AG04449 (cell line): ENCODE measurements around the gene HAND2.

ENCODE experiments used
- CTCF ChIA-PET: fragments of 350-600 bp; formaldehyde crosslinking; extraction: SDS; loops from one replicate; lab custom pipeline; 2021; ENCODE audit warnings: antibody characterized with exemption; lab: Yijun Ruan, JAX
- POLR2A ChIA-PET: fragments of 400-600, 350-600 bp; formaldehyde crosslinking; extraction: SDS; loops from one replicate; lab custom pipeline; 2020; ENCODE audit warnings: antibody characterized with exemption, inconsistent platforms; lab: Yijun Ruan, JAX
- DNase-seq: peaks from one replicate; pipeline ENCODE4 v3.0.0-alpha.2; 2010; ENCODE audit warnings: low read depth, low spot score
- H3K4me3 ChIP-seq: 2 replicates; pipeline ENCODE4 v1.5.1; 2011; ENCODE audit warnings: low read depth, mild to moderate bottlenecking, control low read depth, low read length
- TF ChIP-seq, protein P1 (sequence below): IDR thresholded peaks from one replicate; pipeline ENCODE4 v1.5.1; 2011; ENCODE audit warnings: mild to moderate bottlenecking, moderate library complexity, low read length, control low read depth, inconsistent platforms; ENCODE audit not compliant: insufficient read depth; ENCODE audit errors: missing control alignments

Gene HAND2

DNA sequence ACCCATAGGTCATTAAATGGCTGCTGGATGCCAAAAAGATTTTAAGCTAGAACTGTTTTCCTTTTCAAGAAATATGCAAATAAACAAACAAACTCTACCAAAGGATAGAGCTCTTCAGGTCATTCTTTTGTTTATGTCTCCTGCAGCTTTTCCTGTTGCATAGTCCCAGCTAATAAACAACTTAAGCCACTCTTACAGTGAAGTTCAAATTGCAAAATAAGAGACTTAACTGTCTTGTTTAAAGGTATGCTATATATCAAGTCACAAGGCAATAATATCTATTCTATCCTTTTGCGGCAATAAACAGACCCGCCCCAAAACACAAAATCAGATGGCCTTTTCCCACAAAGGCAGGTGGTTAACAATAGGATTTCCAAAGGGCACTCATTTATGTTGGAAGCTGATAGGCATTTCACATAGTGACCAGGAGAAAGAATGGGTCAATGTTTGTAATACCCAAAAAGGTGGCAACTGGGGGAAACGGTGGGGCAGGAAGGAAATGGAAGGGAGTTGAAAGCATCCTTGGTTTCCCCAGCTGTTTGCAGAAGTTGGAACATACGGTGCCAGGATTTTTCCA lies 15.3 kb downstream of the HAND2 start:
- ChIA-PET POLR2A (interaction anchor here (1.9 kb wide), 1 partner anchor 89 kb away, joined by 4 read pairs; no protein-coding TSS in a partner anchor), CTCF (interaction anchor here (1.0 to 1.1 kb wide), 2 partner anchors 9 to 13 kb away, joined by 3 read pairs; no protein-coding TSS in a partner anchor)
- TF ChIP-seq, protein P1, sequence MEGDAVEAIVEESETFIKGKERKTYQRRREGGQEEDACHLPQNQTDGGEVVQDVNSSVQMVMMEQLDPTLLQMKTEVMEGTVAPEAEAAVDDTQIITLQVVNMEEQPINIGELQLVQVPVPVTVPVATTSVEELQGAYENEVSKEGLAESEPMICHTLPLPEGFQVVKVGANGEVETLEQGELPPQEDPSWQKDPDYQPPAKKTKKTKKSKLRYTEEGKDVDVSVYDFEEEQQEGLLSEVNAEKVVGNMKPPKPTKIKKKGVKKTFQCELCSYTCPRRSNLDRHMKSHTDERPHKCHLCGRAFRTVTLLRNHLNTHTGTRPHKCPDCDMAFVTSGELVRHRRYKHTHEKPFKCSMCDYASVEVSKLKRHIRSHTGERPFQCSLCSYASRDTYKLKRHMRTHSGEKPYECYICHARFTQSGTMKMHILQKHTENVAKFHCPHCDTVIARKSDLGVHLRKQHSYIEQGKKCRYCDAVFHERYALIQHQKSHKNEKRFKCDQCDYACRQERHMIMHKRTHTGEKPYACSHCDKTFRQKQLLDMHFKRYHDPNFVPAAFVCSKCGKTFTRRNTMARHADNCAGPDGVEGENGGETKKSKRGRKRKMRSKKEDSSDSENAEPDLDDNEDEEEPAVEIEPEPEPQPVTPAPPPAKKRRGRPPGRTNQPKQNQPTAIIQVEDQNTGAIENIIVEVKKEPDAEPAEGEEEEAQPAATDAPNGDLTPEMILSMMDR = no peak
- H3K4me3 ChIP-seq = no peak overlapping the region
- no peak for DNase-seq

DNA sequence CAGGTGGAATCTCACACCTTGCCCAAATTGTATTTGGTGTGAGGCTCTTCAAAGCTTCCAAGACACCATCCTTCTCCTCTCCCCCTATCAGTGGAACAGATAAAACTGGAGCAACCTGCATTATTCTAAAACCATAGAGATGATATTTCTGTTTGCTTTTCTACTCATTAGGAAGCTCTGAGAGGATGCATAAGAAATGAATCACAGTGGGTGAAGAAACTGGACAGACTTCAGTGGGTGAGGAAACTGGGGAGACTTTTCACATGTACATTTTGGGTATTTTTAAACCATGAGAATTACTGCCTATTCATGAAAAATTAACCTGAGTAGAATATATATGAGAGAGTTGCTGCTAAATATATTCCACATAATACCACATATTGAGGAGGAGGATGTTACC lies 16.4 kb downstream of the HAND2 start:
- no peak overlapping the region for H3K4me3 ChIP-seq
- DNase-seq = no peak
- ChIA-PET CTCF (interaction anchor here (1.0 to 1.1 kb wide), 3 partner anchors 14 to 93 kb away, joined by 3 read pairs; no protein-coding TSS in a partner anchor), POLR2A (interaction anchor here (1.9 kb wide), 1 partner anchor 88 kb away, joined by 4 read pairs; no protein-coding TSS in a partner anchor)
- TF ChIP-seq, protein P1 = no peak

DNA sequence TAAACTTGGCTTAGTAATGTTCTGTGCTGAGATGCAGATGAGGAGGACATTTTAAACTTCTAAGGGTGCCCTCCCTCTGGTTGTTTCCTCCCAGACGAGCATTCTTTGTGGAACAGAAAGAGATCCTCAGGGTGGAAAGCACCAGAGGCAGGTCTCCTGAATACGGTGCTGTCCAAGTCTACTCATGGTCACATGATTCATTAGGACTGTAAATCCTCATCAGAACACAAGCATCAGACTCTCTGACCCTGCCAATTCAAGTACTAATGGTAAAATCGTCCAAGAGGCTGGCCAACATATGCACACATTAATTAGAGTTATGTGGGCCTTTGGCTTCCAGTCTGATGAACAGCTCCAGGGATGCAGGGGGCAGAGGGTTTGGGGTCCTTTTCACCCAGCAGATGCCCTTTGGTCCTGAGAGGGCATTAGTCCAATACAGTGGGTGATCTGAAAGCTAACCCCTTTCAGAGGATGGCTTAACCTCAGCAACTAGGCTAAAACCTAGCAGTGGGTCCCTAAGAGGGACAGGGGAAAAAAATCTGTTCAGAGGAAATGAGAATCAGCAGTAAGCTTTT lies 18.2 kb downstream of the HAND2 start:
- H3K4me3 ChIP-seq = no peak overlapping the region
- TF ChIP-seq, protein P1 = no peak
- no peak for DNase-seq
- POLR2A ChIA-PET = no interaction called here
- CTCF ChIA-PET = interaction anchor here (1.4 to 3.4 kb wide), 2 partner anchors 18 to 90 kb away, joined by 9 to 18 read pairs; no protein-coding TSS in a partner anchor

DNA sequence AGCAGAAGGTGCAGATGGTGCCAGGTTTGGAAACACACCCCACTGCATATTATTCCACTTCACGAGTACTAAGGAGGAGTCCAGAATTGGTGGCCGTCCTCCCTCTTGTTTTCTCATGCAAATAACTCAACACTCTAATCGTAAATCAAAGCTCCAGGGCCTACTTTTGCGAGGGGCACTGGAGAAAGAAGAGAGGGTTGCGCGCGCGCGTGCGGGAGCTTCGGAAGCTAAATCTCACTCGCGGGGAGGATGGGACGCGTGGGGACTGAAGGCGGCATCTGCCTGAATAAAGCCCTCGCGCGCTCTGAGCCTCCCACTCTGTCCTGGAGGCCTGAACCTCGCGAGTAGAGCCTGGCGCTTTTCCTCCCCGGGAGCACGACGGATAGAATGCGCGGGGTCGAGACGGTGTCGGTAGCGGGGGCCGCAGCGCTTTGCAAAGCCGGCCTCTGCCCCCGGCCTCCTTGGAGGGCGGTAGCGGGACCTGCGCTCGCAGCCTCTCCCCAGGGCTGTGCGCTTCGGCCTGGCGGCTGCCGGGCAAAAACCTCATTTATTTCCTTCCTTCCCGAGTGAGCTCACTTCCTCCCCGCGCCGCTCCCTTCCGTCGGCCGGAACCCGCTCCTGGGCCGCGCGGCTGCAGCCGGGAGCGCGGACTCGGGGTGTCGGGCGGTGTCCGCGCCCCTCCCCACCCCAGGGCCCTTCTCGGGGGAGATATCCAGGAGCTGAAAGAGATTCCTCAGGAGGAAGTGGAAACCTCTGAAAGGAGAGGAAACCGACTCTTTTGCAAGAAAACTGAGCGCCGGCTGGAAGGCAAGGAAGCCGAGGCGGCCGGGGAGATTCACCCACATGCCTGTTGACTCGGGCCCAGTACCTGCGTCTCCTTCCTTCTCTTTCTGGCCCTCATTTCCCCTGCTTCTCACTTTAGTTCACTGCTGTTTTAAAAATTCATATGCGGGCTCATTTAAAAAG lies 20.7 kb downstream of the HAND2 start:
- ChIA-PET CTCF (interaction anchor here (0.7 to 3.4 kb wide), 9 partner anchors 10 to 811 kb away, joined by 3 to 19 read pairs (median 4); no protein-coding TSS in a partner anchor), POLR2A (interaction anchor here (1.6 kb wide), 1 partner anchor 138 kb away, joined by 4 read pairs; no protein-coding TSS in a partner anchor)
- TF ChIP-seq, protein P1 = no peak
- no peak for DNase-seq
- H3K4me3 ChIP-seq = peak overlapping the region; percentile 56

DNA sequence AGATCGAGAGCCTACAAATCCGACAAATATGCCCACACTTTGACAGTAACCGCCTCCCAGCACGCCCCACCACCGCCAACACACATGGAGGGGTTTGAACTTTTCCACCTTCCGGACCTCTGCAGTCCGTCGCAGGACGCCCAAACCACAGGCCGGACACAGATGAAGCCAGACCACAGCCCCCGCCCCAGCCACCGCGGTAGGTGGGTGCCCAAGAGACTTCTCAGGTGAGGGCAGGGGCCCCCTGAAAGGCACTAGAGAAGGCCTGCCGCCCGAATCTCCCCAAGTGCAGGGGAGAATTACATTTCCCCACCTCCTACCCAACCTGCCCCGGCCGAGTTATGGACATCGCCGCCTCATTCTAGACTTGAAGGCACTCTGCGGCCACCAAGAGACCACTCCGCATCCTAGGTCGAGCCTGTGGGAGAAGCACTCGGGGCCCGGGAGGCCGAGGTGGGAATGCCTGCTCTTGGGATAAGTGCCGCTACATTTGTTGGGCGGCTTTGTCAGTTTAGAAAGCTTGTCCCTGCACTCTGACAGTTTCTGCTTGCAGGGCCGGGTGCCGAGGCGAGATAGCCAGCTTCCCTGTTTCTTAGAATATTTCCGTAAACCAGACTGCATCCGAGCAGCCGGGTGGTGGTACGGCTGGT lies 21.5 kb downstream of the HAND2 start:
- H3K4me3 ChIP-seq = no peak overlapping the region
- DNase-seq = no peak
- ChIA-PET POLR2A (interaction anchor here (1.6 kb wide), 1 partner anchor 137 kb away, joined by 4 read pairs; no protein-coding TSS in a partner anchor), CTCF (interaction anchor here (0.9 to 3.4 kb wide), 6 partner anchors 12 to 812 kb away, joined by 3 to 19 read pairs (median 4); no protein-coding TSS in a partner anchor)
- TF ChIP-seq, protein P1 = no peak
